CD4-positive, alpha-beta T cell (primary cell): ENCODE data around the gene KMT2D. TPM values are rescaled to one million over a fixed set of nuclear protein-coding genes. Genes with fewer than 3 reads are reported as not detected.

Source experiments
- ATAC-seq: fragments of 200-7000 bp; cut with Tn5 transposase; one replicate; pipeline ENCODE4 v1.10.0; 2022; ENCODE audit warnings: mild to moderate bottlenecking; ENCODE audit not compliant: poor library complexity
- CTCF ChIA-PET: fragments of 350-600 bp; sonication (Branson Sonifier 250); formaldehyde crosslinking; loops from one replicate; lab custom pipeline; 2021; ENCODE audit warnings: antibody characterized with exemption, inconsistent platforms; lab: Charles Lee
- POLR2A ChIA-PET: fragments of 350-600 bp; sonication (Branson Sonifier 250); formaldehyde crosslinking; loops from one replicate; lab custom pipeline; 2021; ENCODE audit warnings: antibody characterized with exemption, inconsistent platforms; lab: Charles Lee
- DNase-seq, 14 experiments: peaks; one replicate each; pipeline ENCODE4 v3.0.0-alpha.2; 2013 to 2020; ENCODE audit warnings: mixed read lengths in 2 of 14
- H3K27ac ChIP-seq, 2 donors: one replicate each; pipeline versions ENCODE4 v1.5.1 to v1.7.0; 2013; ENCODE audit warnings: low read length in 2 of 2, low read depth in 1 of 2, mild to moderate bottlenecking in 1 of 2
- H3K27me3 ChIP-seq, 2 experiments: 1 replicate in 1 of 2; 2 replicates in 1 of 2; pipeline versions ENCODE4 v1.6.1 to v1.7.0; 2013; ENCODE audit warnings: low read length in 2 of 2, control low read depth in 1 of 2, mild to moderate bottlenecking in 1 of 2, moderate library complexity in 1 of 2; ENCODE audit not compliant: insufficient read depth in 2 of 2, control insufficient read depth in 1 of 2
- H3K36me3 ChIP-seq: one replicate; pipeline ENCODE4 v1.6.1; 2013; ENCODE audit warnings: low read length, control low read depth; ENCODE audit not compliant: insufficient read depth
- H3K4me1 ChIP-seq: one replicate; pipeline ENCODE4 v1.6.1; 2013; ENCODE audit warnings: low read length, control low read depth; ENCODE audit not compliant: insufficient read depth
- H3K4me3 ChIP-seq: one replicate; pipeline ENCODE4 v1.5.1; 2013; ENCODE audit warnings: mild to moderate bottlenecking, low read length, moderate library complexity
- H3K9me3 ChIP-seq, 2 experiments: 1 replicate in 1 of 2; 2 replicates in 1 of 2; pipeline versions ENCODE4 v1.6.1 to v1.7.0; 2013; ENCODE audit warnings: low read length in 2 of 2, mild to moderate bottlenecking in 2 of 2, control low read depth in 1 of 2, moderate library complexity in 1 of 2; ENCODE audit not compliant: control insufficient read depth in 1 of 2, insufficient read depth in 1 of 2
- H3K27ac Mint-ChIP-seq: one replicate; pipeline ENCODE4 v1.8.0; 2020; ENCODE audit warnings: mixed read lengths
- H3K27me3 Mint-ChIP-seq: one replicate; pipeline ENCODE4 v1.8.0; 2021; ENCODE audit warnings: mixed read lengths
- H3K36me3 Mint-ChIP-seq: one replicate; pipeline ENCODE4 v1.8.0; 2021; ENCODE audit warnings: low read depth, mixed read lengths
- H3K4me1 Mint-ChIP-seq: one replicate; pipeline ENCODE4 v1.8.0; 2021; ENCODE audit warnings: low read depth, mixed read lengths
- H3K4me3 Mint-ChIP-seq: one replicate; pipeline ENCODE4 v1.8.0; 2020; ENCODE audit warnings: mild to moderate bottlenecking, mixed read lengths
- H3K9me3 Mint-ChIP-seq: one replicate; pipeline ENCODE4 v1.8.0; 2020; ENCODE audit warnings: mixed read lengths
- intact Hi-C, 2 experiments: fragments of 100-400 bp; cut with DNase I in 1 of 2; cut with micrococcal nuclease in 1 of 2; formaldehyde crosslinking; loops; one replicate each; pipeline versions ENCODE4 v1.15.1 to v1.9.0; 2023 to 2025; cut with DNase I, micrococcal nuclease
- total RNA-seq, 174 experiments: library from RNA in 2 of 174; stranded (reverse) in 2 of 174; gene quantifications; one replicate each; pipeline ENCODE4 v1.2.3 and lab custom pipeline; 2021 to 2026
- TF ChIP-seq, protein P1 (sequence below): fragments of 200-600 bp; IDR thresholded peaks from one replicate; pipeline ENCODE4 v1.8.0; 2022; ENCODE audit warnings: antibody characterized with exemption, mild to moderate bottlenecking

KMT2D gene
- total RNA-seq, 2 experiments from 2014 or later: 107 to 110 TPM

DNA sequence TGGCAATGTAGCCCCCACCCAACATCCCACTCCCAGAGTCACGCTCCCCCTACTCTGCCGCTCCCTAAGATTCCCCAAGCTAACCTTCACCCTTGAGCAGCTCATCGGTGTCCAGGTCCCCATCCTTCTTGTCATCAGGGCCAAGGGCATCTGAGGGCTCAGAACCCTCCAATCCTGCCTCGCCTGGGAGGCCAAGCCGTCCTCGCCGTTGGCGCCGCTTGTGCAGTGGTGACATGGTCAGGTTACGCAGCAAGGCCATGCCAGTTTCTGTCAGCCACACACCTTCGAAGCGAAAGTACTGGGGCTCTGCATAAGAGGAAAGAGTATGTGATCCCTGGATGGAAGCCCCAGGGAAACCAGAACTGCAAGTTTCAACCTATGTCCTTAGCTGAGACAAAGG, 15.9 kb downstream of the KMT2D start:
- ATAC-seq (no peak), DNase-seq (no peak)
- no peak overlapping the region for H3K27ac ChIP-seq
- H3K27ac Mint-ChIP-seq: peak overlapping the region; percentile 30
- TF ChIP-seq, protein P1, sequence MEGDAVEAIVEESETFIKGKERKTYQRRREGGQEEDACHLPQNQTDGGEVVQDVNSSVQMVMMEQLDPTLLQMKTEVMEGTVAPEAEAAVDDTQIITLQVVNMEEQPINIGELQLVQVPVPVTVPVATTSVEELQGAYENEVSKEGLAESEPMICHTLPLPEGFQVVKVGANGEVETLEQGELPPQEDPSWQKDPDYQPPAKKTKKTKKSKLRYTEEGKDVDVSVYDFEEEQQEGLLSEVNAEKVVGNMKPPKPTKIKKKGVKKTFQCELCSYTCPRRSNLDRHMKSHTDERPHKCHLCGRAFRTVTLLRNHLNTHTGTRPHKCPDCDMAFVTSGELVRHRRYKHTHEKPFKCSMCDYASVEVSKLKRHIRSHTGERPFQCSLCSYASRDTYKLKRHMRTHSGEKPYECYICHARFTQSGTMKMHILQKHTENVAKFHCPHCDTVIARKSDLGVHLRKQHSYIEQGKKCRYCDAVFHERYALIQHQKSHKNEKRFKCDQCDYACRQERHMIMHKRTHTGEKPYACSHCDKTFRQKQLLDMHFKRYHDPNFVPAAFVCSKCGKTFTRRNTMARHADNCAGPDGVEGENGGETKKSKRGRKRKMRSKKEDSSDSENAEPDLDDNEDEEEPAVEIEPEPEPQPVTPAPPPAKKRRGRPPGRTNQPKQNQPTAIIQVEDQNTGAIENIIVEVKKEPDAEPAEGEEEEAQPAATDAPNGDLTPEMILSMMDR: no peak
- H3K36me3 ChIP-seq: peaks cover 98% of the 10 kb centered on the region
- peaks cover 11% of the 10 kb centered on the region for H3K4me1 ChIP-seq
- H3K9me3 Mint-ChIP-seq: no peaks in the 10 kb centered on the region
- H3K4me3 Mint-ChIP-seq: no peak overlapping the region
- intact Hi-C loops: loop anchor here in 1 of 2 experiments (2.0 kb wide), 1 partner anchor 20 kb away; no protein-coding TSS in a partner anchor
- H3K27me3 ChIP-seq: no peaks in the 10 kb centered on the region
- H3K27me3 Mint-ChIP-seq: no peaks in the 10 kb centered on the region
- H3K36me3 Mint-ChIP-seq: peaks cover 97% of the 10 kb centered on the region
- H3K4me3 ChIP-seq: no peak overlapping the region
- H3K9me3 ChIP-seq: no peaks in the 10 kb centered on the region
- ChIA-PET POLR2A (no interaction called here), CTCF (interaction anchor here (0.9 to 2.3 kb wide), 9 partner anchors 9 to 88 kb away, joined by 3 to 26 read pairs (median 5); partner anchors contain the start of gene ARF3)
- H3K4me1 Mint-ChIP-seq: peaks cover 6% of the 10 kb centered on the region

DNA sequence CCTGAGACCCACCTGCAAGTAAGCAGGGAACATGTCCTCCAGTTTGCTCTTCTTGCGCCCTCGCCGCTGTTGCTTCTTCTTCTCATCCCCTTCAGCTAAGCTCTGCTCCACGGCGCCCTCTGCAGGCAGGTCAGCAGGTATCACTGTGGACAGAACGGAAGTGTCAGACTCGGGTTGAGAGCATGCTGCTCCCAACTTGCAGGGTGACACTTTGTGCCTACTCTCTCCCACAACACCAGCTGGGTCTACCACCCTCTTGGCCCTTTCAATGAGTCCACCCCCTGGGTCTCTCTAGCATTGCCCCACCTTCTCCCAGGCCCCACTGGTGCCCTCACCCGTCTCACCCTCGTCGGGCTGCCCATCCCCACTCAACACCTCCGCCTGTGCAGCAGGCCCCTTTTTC, 16.7 kb downstream of the KMT2D start:
- POLR2A ChIA-PET: interaction anchor here (0.7 to 1.1 kb wide), 2 partner anchors 24 to 55 kb away, joined by 3 read pairs; no protein-coding TSS in a partner anchor
- H3K27me3 Mint-ChIP-seq: no peaks in the 10 kb centered on the region
- Histone ChIP-seq H3K4me3 (no peak overlapping the region), H3K4me1 (peaks cover 11% of the 10 kb centered on the region), H3K9me3 (no peaks in the 10 kb centered on the region), H3K27ac (no peak overlapping the region), H3K27me3 (no peaks in the 10 kb centered on the region), H3K36me3 (peaks cover 98% of the 10 kb centered on the region)
- H3K27ac Mint-ChIP-seq: peak overlapping the region; percentile 52
- peaks cover 6% of the 10 kb centered on the region for H3K4me1 Mint-ChIP-seq
- H3K4me3 Mint-ChIP-seq: no peak overlapping the region
- H3K36me3 Mint-ChIP-seq: peaks cover 97% of the 10 kb centered on the region
- peak; percentile 68 to 88 (median 81) for DNase-seq
- intact Hi-C loops: loop anchor here (2.0 kb wide), 2 partner anchors 19 to 47 kb away; no protein-coding TSS in a partner anchor
- H3K9me3 Mint-ChIP-seq: no peaks in the 10 kb centered on the region
- TF ChIP-seq, protein P1: peak; percentile 74
- peak; percentile 95 for ATAC-seq
- CTCF ChIA-PET: interaction anchor here (0.8 to 2.3 kb wide), 19 partner anchors 10 to 191 kb away, joined by 3 to 26 read pairs (median 4); partner anchors contain the start of genes ARF3, DDN and WNT1

DNA sequence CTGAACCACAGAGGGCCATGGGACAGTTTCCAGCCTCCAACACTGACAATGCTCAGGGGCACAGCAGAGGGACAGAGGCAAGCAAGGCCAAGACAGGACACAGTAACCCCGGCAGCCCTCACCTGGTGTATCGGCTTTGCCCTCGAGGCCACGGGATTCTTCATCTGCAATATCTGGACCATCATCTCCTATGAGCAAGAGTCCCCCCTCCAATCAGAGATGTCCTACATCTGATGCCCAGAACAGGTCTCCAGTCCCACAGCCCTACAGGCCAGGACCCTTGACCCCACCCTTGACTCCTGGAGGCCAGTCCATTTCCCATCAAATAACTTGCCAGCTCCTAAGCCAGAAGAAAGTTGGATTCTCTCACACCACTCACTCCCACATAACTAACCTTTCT, 17.4 kb downstream of the KMT2D start:
- peak overlapping the region; percentile 52 for H3K27ac Mint-ChIP-seq
- H3K27me3 ChIP-seq: no peaks in the 10 kb centered on the region
- peaks cover 98% of the 10 kb centered on the region for H3K36me3 ChIP-seq
- no peaks in the 10 kb centered on the region for H3K9me3 Mint-ChIP-seq
- ATAC-seq: no peak
- no peak overlapping the region for H3K27ac ChIP-seq
- H3K4me3 ChIP-seq: no peak overlapping the region
- POLR2A ChIA-PET: interaction anchor here (0.7 to 1.1 kb wide), 2 partner anchors 23 to 54 kb away, joined by 3 read pairs; no protein-coding TSS in a partner anchor
- H3K9me3 ChIP-seq: no peaks in the 10 kb centered on the region
- no peaks in the 10 kb centered on the region for H3K27me3 Mint-ChIP-seq
- peaks cover 6% of the 10 kb centered on the region for H3K4me1 Mint-ChIP-seq
- CTCF ChIA-PET: interaction anchor here (0.8 to 2.3 kb wide), 18 partner anchors 9 to 190 kb away, joined by 3 to 26 read pairs (median 4); partner anchors contain the start of genes ARF3, DDN and WNT1
- DNase-seq: no peak
- TF ChIP-seq, protein P1: no peak
- peaks cover 97% of the 10 kb centered on the region for H3K36me3 Mint-ChIP-seq
- intact Hi-C loops: loop anchor here in 1 of 2 experiments (2.0 kb wide), 1 partner anchor 46 kb away; no protein-coding TSS in a partner anchor
- peaks cover 11% of the 10 kb centered on the region for H3K4me1 ChIP-seq
- no peak overlapping the region for H3K4me3 Mint-ChIP-seq
